ENCODE data around the gene RABGAP1L. TPM values are rescaled to one million over a fixed set of nuclear protein-coding genes. Genes with fewer than 3 reads are reported as not detected.
"Not testable (repeated sequence)": the region's sequence is repeated elsewhere in the genome, so short reads cannot be mapped to it uniquely, and the experiment has no call there.

The RABGAP1L gene
- total RNA-seq, 4 donors from 2014 or later: 31.2 to 115 (median 62.5) TPM

DNA sequence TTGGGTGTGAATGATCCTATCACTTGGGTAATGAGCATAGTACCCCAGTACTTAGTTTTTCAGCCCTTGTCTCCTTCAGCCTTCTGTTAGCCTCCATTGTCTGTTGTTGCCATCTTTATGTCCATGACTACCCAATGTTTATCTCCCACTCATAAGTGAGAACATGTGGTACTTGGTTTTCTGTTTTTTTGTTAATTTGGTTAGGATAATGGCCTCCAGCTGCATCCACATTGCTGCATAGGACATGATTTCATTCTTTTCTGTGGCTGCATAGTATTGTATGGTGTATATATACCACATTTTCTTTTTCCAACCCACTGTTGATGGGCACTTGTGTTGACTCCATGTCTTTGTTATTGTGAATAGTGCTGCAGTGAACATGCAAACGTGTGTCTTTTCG is 248.8 kb downstream of the RABGAP1L start:
- Histone ChIP-seq H3K4me1 (no peaks in the 10 kb centered on the region), H3K27ac (no peak overlapping the region), H3K9me3 (no peaks in the 10 kb centered on the region), H3K36me3 (no peaks in the 10 kb centered on the region), H3K27me3 (no peaks in the 10 kb centered on the region), H3K4me3 (no peak overlapping the region)
- TF ChIP-seq POLR2AphosphoS5 (IDR thresholded peaks at IDR 0.05) (no peak), EP300 (IDR thresholded peaks at IDR 0.05) (no peak), POLR2A (IDR thresholded peaks at IDR 0.05) (no peak)
- TF ChIP-seq, protein P1, sequence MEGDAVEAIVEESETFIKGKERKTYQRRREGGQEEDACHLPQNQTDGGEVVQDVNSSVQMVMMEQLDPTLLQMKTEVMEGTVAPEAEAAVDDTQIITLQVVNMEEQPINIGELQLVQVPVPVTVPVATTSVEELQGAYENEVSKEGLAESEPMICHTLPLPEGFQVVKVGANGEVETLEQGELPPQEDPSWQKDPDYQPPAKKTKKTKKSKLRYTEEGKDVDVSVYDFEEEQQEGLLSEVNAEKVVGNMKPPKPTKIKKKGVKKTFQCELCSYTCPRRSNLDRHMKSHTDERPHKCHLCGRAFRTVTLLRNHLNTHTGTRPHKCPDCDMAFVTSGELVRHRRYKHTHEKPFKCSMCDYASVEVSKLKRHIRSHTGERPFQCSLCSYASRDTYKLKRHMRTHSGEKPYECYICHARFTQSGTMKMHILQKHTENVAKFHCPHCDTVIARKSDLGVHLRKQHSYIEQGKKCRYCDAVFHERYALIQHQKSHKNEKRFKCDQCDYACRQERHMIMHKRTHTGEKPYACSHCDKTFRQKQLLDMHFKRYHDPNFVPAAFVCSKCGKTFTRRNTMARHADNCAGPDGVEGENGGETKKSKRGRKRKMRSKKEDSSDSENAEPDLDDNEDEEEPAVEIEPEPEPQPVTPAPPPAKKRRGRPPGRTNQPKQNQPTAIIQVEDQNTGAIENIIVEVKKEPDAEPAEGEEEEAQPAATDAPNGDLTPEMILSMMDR (IDR thresholded peaks at IDR 0.05): no peak
- WGBS, 2 donors (ENCODE audit: low coverage in 1 of 2): 67 to 75% methylated on average over 2 of the region's 2 CpGs
- no peak for ATAC-seq

DNA sequence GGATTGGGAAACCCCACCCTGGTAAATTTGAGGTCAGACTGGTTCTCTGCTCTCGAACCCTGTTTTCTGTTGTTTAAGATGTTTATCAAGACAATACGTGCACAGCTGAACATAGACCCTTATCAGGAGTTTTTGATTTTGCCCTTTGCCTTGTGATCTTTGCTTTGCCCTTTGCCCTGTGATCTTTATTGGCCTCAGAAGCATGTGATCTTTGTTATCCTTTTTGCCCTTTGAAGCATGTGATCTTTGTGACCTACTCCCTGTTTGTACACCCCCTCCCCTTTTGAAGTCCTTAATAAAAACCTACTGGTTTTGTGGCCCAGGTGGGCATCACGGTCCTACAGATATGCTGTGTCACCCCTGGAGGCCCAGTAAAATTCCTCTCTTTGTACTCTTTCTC is 250.5 kb downstream of the RABGAP1L start:
- H3K36me3 ChIP-seq, H3K4me1 ChIP-seq, ATAC-seq, H3K27me3 ChIP-seq, H3K4me3 ChIP-seq, H3K27ac ChIP-seq, H3K9me3 ChIP-seq: not testable (repeated sequence)
- 83 to 100% methylated on average over 1 to 2 of the region's 3 CpGs for WGBS, 2 donors (ENCODE audit: low coverage in 1 of 2)

DNA sequence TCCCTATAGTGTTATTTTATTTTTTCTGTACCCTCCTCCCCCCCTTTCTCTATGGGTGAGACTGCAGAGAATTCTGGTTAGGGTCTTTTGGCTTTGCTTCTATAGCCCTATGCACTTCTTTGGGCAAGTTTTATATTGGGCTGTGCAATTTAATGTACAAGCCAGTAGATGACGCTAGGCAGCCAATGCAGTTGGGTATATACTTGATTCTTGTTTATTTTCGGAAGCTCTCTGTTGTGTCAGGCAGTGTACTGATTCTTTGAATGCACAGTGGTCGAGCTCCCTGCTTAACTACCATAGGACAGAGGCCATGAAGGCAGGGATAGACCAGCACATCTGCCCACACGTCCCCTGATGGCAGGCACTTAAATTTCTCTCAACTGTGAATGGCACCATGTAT is 254.3 kb downstream of the RABGAP1L start:
- TF ChIP-seq POLR2A (IDR thresholded peaks at IDR 0.05) (no peak), POLR2AphosphoS5 (IDR thresholded peaks at IDR 0.05) (no peak)
- TF ChIP-seq, protein P1 (IDR thresholded peaks at IDR 0.05): no peak
- no peaks in the 10 kb centered on the region for H3K27me3 ChIP-seq
- H3K4me3 ChIP-seq: no peak overlapping the region
- no peaks in the 10 kb centered on the region for H3K36me3 ChIP-seq
- no peak for ATAC-seq
- H3K27ac ChIP-seq: no peak overlapping the region
- WGBS, 2 donors (ENCODE audit: low coverage in 1 of 2): 87 to 90% methylated on average over 4 of the region's 4 CpGs
- H3K9me3 ChIP-seq: no peaks in the 10 kb centered on the region
- H3K4me1 ChIP-seq: no peaks in the 10 kb centered on the region

DNA sequence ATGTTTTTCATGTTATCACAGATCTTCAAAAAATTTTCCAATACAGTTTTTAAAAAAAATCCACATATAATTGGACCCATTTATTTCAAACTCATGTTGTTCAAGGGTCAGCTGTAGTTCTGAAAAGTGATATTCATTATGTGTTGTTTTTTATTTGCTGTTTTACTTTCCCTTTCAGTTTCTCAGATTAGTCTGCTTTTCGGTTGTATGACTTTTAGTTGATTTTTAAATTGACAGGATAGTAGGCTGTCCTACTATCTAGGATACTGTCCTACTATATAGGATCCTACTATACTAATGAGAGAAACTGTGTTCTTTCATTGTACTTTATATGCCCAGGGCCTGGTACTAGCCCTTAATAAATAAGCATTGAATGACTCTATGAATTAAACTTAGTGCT is 254.9 kb downstream of the RABGAP1L start:
- 27 to 56% methylated on average over 1 of the region's 1 CpG for WGBS, 2 donors (ENCODE audit: low coverage in 1 of 2)
- no peak for ATAC-seq
- TF ChIP-seq POLR2AphosphoS5 (IDR thresholded peaks at IDR 0.05) (no peak), EP300 (IDR thresholded peaks at IDR 0.05) (no peak), POLR2A (IDR thresholded peaks at IDR 0.05) (no peak)
- TF ChIP-seq, protein P1 (IDR thresholded peaks at IDR 0.05): no peak
- H3K4me3 ChIP-seq: no peak overlapping the region
- H3K27me3 ChIP-seq: no peaks in the 10 kb centered on the region
- H3K9me3 ChIP-seq: no peaks in the 10 kb centered on the region
- H3K4me1 ChIP-seq: peaks cover 0 to 2% (median 0%) of the 10 kb centered on the region in 3 donors
- H3K27ac ChIP-seq: no peak overlapping the region
- H3K36me3 ChIP-seq: no peaks in the 10 kb centered on the region

DNA sequence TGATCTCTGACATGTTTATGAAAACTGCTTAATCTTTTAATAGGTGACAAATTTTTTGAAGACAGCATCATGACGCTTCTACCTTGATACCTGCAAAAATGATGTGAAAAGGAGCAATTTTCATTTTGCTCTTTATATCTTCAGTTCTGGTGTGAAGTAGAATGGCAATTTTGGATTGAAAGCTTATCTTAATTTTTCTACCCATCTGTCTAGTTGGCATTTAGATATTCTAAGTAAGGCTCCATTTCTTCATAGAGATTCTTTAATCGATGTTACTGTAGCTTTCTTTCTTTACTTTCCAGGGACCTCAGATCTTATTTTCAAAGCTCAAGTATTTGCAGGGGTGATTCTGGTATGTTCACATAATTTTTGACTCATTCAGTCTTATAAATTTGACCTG is 256.2 kb downstream of the RABGAP1L start:
- H3K27me3 ChIP-seq: no peaks in the 10 kb centered on the region
- H3K4me3 ChIP-seq: no peak overlapping the region
- ATAC-seq: no peak
- no peaks in the 10 kb centered on the region for H3K36me3 ChIP-seq
- no peaks in the 10 kb centered on the region for H3K9me3 ChIP-seq
- no peak overlapping the region for H3K27ac ChIP-seq
- H3K4me1 ChIP-seq: peaks cover 0 to 8% (median 0%) of the 10 kb centered on the region in 3 donors
- TF ChIP-seq POLR2AphosphoS5 (IDR thresholded peaks at IDR 0.05): no peak
- no peak for TF ChIP-seq EP300 (IDR thresholded peaks at IDR 0.05)
- TF ChIP-seq, protein P1 (IDR thresholded peaks at IDR 0.05): no peak
- no peak for TF ChIP-seq POLR2A (IDR thresholded peaks at IDR 0.05)
- WGBS, 2 donors (ENCODE audit: low coverage in 1 of 2): 87 to 100% methylated on average over 1 to 2 of the region's 2 CpGs

Measured in gastroesophageal sphincter (tissue), 4 donors.